HepG2 (cell line): ENCODE measurements around the gene KBTBD13.

Source experiments
- AKAP8 ChIP-seq: sonication (generic); formaldehyde crosslinking; IDR thresholded peaks from 2 replicates; pipeline ENCODE4 v1.5.1; 2020; ENCODE audit warnings: mild to moderate bottlenecking, missing genetic modification reagents
- ZFP36L1 ChIP-seq: sonication (generic); formaldehyde crosslinking; IDR thresholded peaks from 2 replicates; pipeline ENCODE4 v1.8.0; 2022; ENCODE audit warnings: mild to moderate bottlenecking, missing genetic modification reagents, moderate library complexity
- ZSCAN29 ChIP-seq: sonication (generic); formaldehyde crosslinking; conservative IDR thresholded peaks from 2 replicates; pipeline ENCODE4 v1.4.0; 2020; ENCODE audit warnings: mild to moderate bottlenecking, missing genetic modification reagents
- TF ChIP-seq, protein P1 (sequence below): sonication (generic); formaldehyde crosslinking; IDR thresholded peaks from 2 replicates; pipeline ENCODE4 v1.4.0; 2020; ENCODE audit warnings: low read depth, mild to moderate bottlenecking, missing genetic modification reagents
- TF ChIP-seq, protein P2 (sequence below): sonication (generic); formaldehyde crosslinking; IDR thresholded peaks from 2 replicates; pipeline ENCODE4 v1.4.0; 2020; ENCODE audit warnings: missing genetic modification reagents
- TF ChIP-seq, protein P3 (sequence below): sonication (generic); formaldehyde crosslinking; IDR thresholded peaks from 2 replicates; pipeline ENCODE4 v1.5.0; 2020; ENCODE audit warnings: mild to moderate bottlenecking, missing genetic modification reagents, moderate library complexity

DNA sequence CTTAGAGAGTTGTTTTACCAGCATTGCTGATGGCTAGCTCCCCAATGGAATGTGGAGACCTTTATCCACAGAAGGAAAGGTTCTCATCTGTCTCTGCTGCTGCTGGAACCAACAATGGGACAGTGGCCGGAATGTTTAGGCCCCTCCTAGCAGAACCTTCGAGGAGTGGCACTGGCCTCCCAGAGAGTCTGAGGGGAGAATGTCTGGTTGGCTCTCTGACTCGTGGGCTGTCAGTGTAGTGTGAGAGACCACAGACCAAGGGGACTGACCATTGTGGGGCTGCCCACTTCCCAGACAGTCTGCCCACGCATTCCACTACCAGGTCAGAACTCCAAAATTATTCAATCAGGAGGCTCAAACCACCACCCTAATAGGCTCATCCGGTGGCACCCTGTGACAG, 13.8 kb upstream of the KBTBD13 start:
- TF ChIP-seq ZSCAN29 (CRISPR knock-in tag) (no peak), AKAP8 (no peak), ZFP36L1 (CRISPR knock-in tag) (no peak)
- TF ChIP-seq, protein P1, sequence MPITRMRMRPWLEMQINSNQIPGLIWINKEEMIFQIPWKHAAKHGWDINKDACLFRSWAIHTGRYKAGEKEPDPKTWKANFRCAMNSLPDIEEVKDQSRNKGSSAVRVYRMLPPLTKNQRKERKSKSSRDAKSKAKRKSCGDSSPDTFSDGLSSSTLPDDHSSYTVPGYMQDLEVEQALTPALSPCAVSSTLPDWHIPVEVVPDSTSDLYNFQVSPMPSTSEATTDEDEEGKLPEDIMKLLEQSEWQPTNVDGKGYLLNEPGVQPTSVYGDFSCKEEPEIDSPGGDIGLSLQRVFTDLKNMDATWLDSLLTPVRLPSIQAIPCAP, result no peak
- TF ChIP-seq, protein P2, sequence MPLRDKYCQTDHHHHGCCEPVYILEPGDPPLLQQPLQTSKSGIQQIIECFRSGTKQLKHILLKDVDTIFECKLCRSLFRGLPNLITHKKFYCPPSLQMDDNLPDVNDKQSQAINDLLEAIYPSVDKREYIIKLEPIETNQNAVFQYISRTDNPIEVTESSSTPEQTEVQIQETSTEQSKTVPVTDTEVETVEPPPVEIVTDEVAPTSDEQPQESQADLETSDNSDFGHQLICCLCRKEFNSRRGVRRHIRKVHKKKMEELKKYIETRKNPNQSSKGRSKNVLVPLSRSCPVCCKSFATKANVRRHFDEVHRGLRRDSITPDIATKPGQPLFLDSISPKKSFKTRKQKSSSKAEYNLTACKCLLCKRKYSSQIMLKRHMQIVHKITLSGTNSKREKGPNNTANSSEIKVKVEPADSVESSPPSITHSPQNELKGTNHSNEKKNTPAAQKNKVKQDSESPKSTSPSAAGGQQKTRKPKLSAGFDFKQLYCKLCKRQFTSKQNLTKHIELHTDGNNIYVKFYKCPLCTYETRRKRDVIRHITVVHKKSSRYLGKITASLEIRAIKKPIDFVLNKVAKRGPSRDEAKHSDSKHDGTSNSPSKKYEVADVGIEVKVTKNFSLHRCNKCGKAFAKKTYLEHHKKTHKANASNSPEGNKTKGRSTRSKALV (CRISPR knock-in tag), result no peak
- TF ChIP-seq, protein P3, sequence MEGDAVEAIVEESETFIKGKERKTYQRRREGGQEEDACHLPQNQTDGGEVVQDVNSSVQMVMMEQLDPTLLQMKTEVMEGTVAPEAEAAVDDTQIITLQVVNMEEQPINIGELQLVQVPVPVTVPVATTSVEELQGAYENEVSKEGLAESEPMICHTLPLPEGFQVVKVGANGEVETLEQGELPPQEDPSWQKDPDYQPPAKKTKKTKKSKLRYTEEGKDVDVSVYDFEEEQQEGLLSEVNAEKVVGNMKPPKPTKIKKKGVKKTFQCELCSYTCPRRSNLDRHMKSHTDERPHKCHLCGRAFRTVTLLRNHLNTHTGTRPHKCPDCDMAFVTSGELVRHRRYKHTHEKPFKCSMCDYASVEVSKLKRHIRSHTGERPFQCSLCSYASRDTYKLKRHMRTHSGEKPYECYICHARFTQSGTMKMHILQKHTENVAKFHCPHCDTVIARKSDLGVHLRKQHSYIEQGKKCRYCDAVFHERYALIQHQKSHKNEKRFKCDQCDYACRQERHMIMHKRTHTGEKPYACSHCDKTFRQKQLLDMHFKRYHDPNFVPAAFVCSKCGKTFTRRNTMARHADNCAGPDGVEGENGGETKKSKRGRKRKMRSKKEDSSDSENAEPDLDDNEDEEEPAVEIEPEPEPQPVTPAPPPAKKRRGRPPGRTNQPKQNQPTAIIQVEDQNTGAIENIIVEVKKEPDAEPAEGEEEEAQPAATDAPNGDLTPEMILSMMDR (CRISPR knock-in tag), result no peak
